ENCODE results near the gene MACROD1. TPM values are rescaled to one million over a fixed set of nuclear protein-coding genes. Genes with fewer than 3 reads are reported as not detected.

Gene MACROD1
- total RNA-seq, 1 experiment from 2014 or later, result 36.9 TPM

GRCh38 chr11:64006398-64006797, 159.5 kb downstream of the MACROD1 start:
- Mint-ChIP-seq H3K9me3 (peaks cover 14% of the 10 kb centered on the region), H3K36me3 (peaks cover 8% of the 10 kb centered on the region), H3K27ac (no peak overlapping the region), H3K27me3 (ENCODE audit: low read depth) (peaks cover 98% of the 10 kb centered on the region), H3K4me3 (0 out of 2 replicates have a peak overlapping the region, but pooled peaks have one; percentile 69), H3K4me1 (peaks cover 18% of the 10 kb centered on the region)
- POLR2A ChIA-PET, result no interaction called here
- no peak for TF ChIP-seq PRRX2 (CRISPR knock-in tag; IDR thresholded peaks at IDR 0.05)
- CTCF ChIA-PET, result interaction anchor here (0.5 to 2.9 kb wide), 5 partner anchors 10 to 180 kb away, joined by 3 to 12 read pairs (median 5); partner anchors contain the start of gene STIP1
- ATAC-seq (no peak), DNase-seq (ENCODE audit: low spot score) (no peak)

- Mint-ChIP-seq H3K36me3 (peaks cover 4% of the 10 kb centered on the region; the same call in 1 of the 2 replicates), H3K9me3 (peaks cover 7% of the 10 kb centered on the region), H3K4me3 (no peak overlapping the region), H3K27ac (no peak overlapping the region), H3K4me1 (peaks cover 18% of the 10 kb centered on the region), H3K27me3 (ENCODE audit: low read depth) (peaks cover 97% of the 10 kb centered on the region)
- ATAC-seq (no peak), DNase-seq (ENCODE audit: low spot score) (no peak)
- TF ChIP-seq CREB1 (CRISPR knock-in tag; IDR thresholded peaks at IDR 0.05) (no peak), IRF1 (CRISPR knock-in tag; IDR thresholded peaks at IDR 0.05) (no peak), ZNF396 (CRISPR knock-in tag; IDR thresholded peaks at IDR 0.05; ENCODE audit: borderline replicate concordance) (no peak), KAT7 (CRISPR knock-in tag; IDR thresholded peaks at IDR 0.05; ENCODE audit: borderline replicate concordance) (no peak), HMGXB4 (CRISPR knock-in tag; IDR thresholded peaks at IDR 0.05) (no peak), AR (CRISPR knock-in tag; IDR thresholded peaks at IDR 0.05) (no peak), MXD4 (CRISPR knock-in tag; IDR thresholded peaks at IDR 0.05; ENCODE audit: borderline replicate concordance) (no peak), NR1H2 (CRISPR knock-in tag; IDR thresholded peaks at IDR 0.05) (no peak), ZBTB21 (CRISPR knock-in tag; IDR thresholded peaks at IDR 0.05; ENCODE audit: borderline replicate concordance) (no peak)
- POLR2A ChIA-PET, result no interaction called here
- CTCF ChIA-PET, result interaction anchor here (0.6 kb wide), 1 partner anchor 296 kb away, joined by 3 read pairs; no protein-coding TSS in a partner anchor
These were observed 160.2 kb downstream of the MACROD1 start for GRCh38 chr11:64005691-64006090.

GRCh38 chr11:64004590-64004984, 161.3 kb downstream of the MACROD1 start:
- peaks cover 18% of the 10 kb centered on the region for H3K4me1 Mint-ChIP-seq

More at GRCh38 chr11:64004590-64004984, 161.3 kb downstream of the MACROD1 start:
- ATAC-seq, result no peak
- peaks cover 86% of the 10 kb centered on the region for H3K27me3 Mint-ChIP-seq (ENCODE audit: low read depth)
- no peaks in the 10 kb centered on the region for H3K9me3 Mint-ChIP-seq
- H3K4me3 Mint-ChIP-seq, result no peak overlapping the region
- ChIA-PET CTCF (no interaction called here), POLR2A (no interaction called here)
- no peaks in the 10 kb centered on the region for H3K36me3 Mint-ChIP-seq
- no peak overlapping the region for H3K27ac Mint-ChIP-seq
- TF ChIP-seq ZNF121 (CRISPR knock-in tag; IDR thresholded peaks at IDR 0.05) (peak; percentile 79), TEAD1 (CRISPR knock-in tag; IDR thresholded peaks at IDR 0.05) (no peak), ATF6 (CRISPR knock-in tag; IDR thresholded peaks at IDR 0.05) (no peak)
- no peak for DNase-seq (ENCODE audit: low spot score)

Data from WTC11 (cell line).